GM08714 (cell line): ENCODE data around the gene YAP1.
"Not testable (repeated sequence)": the region's sequence is repeated elsewhere in the genome, so short reads cannot be mapped to it uniquely, and the experiment has no call there.

Experiments
- H3K4me3 ChIP-seq: fragments of 200-500 bp; sonication (Bioruptor generic); 2 replicates; pipeline ENCODE4 v1.5.1; 2014; ENCODE audit warnings: mild to moderate bottlenecking, low read length, inconsistent platforms
- ZNF274 ChIP-seq: IDR thresholded peaks from 2 replicates; pipeline ENCODE4 v1.6.1; 2012; ENCODE audit warnings: mild to moderate bottlenecking, low read depth, low read length

YAP1 gene

GRCh38 chr11:102192349-102193066, 82.3 kb downstream of the YAP1 start:
- no peak for TF ChIP-seq ZNF274
- no peak overlapping the region for H3K4me3 ChIP-seq

- no peak for TF ChIP-seq ZNF274
- H3K4me3 ChIP-seq: no peak overlapping the region
Measured at GRCh38 chr11:102194257-102194656, 84.0 kb downstream of the YAP1 start.

- H3K4me3 ChIP-seq: no peak overlapping the region
- TF ChIP-seq ZNF274: no peak
Measured at GRCh38 chr11:102194990-102195389, 84.7 kb downstream of the YAP1 start.

- H3K4me3 ChIP-seq: no peak overlapping the region
Measured at GRCh38 chr11:102196351-102196750, 86.1 kb downstream of the YAP1 start.

GRCh38 chr11:102196816-102197215, 86.6 kb downstream of the YAP1 start:
- no peak for TF ChIP-seq ZNF274
- H3K4me3 ChIP-seq: no peak overlapping the region

More at GRCh38 chr11:102196351-102196750, 86.1 kb downstream of the YAP1 start:
- no peak for TF ChIP-seq ZNF274

- TF ChIP-seq ZNF274: no peak
- no peak overlapping the region for H3K4me3 ChIP-seq
Measured at GRCh38 chr11:102197670-102198139, 87.5 kb downstream of the YAP1 start.

- no peak for TF ChIP-seq ZNF274
Measured at GRCh38 chr11:102199673-102200072, 89.4 kb downstream of the YAP1 start.

GRCh38 chr11:102200325-102200724, 90.1 kb downstream of the YAP1 start:
- H3K4me3 ChIP-seq: not testable (repeated sequence)

More at GRCh38 chr11:102199673-102200072, 89.4 kb downstream of the YAP1 start:
- no peak overlapping the region for H3K4me3 ChIP-seq

GRCh38 chr11:102201776-102202175, 91.5 kb downstream of the YAP1 start:
- TF ChIP-seq ZNF274: no peak
- H3K4me3 ChIP-seq: no peak overlapping the region

GRCh38 chr11:102202972-102203371, 92.7 kb downstream of the YAP1 start:
- no peak for TF ChIP-seq ZNF274
- H3K4me3 ChIP-seq: no peak overlapping the region

- TF ChIP-seq ZNF274: no peak
- H3K4me3 ChIP-seq: no peak overlapping the region
Measured at GRCh38 chr11:102204174-102204573, 93.9 kb downstream of the YAP1 start.

GRCh38 chr11:102205805-102206204, 95.6 kb downstream of the YAP1 start:
- no peak for TF ChIP-seq ZNF274
- H3K4me3 ChIP-seq: no peak overlapping the region

- H3K4me3 ChIP-seq: no peak overlapping the region
- no peak for TF ChIP-seq ZNF274
Measured at GRCh38 chr11:102208835-102209234, 98.6 kb downstream of the YAP1 start.

GRCh38 chr11:102214623-102215022, 104.4 kb downstream of the YAP1 start:
- no peak overlapping the region for H3K4me3 ChIP-seq
- TF ChIP-seq ZNF274: no peak

- no peak overlapping the region for H3K4me3 ChIP-seq
- TF ChIP-seq ZNF274: no peak
Measured at GRCh38 chr11:102216433-102217075, 106.3 kb downstream of the YAP1 start.
